GM12892 (cell line): Measurements from ENCODE around the gene DNAJB1.

Source experiments
- DNase-seq: peaks from one replicate; pipeline ENCODE4 v3.0.0; 2011; ENCODE audit not compliant: insufficient read length
- FAIRE-seq: peaks from 2 replicates; lab custom pipeline; 2011; peaks lifted over from hg19 to GRCh38; lab: Jason Lieb, UNC
- POLR2A ChIP-seq: IDR thresholded peaks from 2 replicates; pipeline ENCODE4 v1.6.1; 2011; ENCODE audit warnings: low read depth, low read length, control low read depth
- POLR2AphosphoS5 ChIP-seq: IDR thresholded peaks from 2 replicates; pipeline ENCODE4 v1.6.1; 2011; ENCODE audit warnings: low read depth, low read length, control low read depth
- TAF1 ChIP-seq: IDR thresholded peaks from 2 replicates; pipeline ENCODE4 v1.6.1; 2011; ENCODE audit warnings: low read depth, mild to moderate bottlenecking, control low read depth, low read length, borderline replicate concordance

Gene DNAJB1

DNA sequence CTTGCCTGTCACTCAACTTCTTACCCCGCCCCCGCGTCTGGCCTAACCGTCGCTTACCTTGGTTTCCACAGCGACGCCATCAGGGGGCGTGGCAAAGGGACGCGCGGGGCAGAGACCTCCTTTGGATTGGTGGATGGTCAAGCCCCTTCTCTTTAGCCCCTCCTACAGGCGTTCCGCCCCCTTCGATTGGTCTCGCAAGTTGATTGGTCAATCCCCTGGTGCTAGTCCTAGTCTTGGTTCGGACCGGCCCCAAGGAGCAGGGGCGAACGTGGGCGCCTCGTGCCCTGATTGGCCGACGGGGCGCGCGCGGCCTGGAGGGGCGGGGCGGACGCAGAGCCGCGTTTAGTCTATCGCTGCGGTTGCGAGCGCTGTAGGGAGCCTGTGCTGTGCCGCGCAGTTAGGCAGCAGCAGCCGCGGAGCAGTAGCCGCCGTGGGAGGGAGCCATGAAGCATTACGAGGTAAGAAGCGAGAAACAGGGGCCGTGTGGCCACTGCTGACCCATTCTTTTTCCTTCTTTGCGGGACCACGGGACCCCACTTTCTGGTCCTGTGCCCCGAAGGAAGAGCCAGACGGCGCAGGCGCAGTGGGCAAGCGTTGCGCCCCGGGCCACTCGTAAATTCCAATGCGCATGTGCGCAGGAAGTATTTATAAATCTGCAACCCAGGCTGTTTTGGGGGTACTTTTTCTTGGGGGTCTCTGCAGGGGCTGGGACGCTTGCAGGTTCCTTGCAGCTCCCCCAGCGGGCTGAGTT lies 11.2 kb upstream of the DNAJB1 start, which contains the start of gene TECR:
Gene TECR (plus strand): TSS at position 341 of the 751 bp plus-strand sequence. CDS start 103 bp downstream, at position 444.
- TF ChIP-seq TAF1: peak; percentile 90
- TF ChIP-seq POLR2A: peak; percentile 98
- TF ChIP-seq POLR2AphosphoS5: peak; percentile 97
- peak; percentile 90 for DNase-seq
- peak; percentile 96 for FAIRE-seq

DNA sequence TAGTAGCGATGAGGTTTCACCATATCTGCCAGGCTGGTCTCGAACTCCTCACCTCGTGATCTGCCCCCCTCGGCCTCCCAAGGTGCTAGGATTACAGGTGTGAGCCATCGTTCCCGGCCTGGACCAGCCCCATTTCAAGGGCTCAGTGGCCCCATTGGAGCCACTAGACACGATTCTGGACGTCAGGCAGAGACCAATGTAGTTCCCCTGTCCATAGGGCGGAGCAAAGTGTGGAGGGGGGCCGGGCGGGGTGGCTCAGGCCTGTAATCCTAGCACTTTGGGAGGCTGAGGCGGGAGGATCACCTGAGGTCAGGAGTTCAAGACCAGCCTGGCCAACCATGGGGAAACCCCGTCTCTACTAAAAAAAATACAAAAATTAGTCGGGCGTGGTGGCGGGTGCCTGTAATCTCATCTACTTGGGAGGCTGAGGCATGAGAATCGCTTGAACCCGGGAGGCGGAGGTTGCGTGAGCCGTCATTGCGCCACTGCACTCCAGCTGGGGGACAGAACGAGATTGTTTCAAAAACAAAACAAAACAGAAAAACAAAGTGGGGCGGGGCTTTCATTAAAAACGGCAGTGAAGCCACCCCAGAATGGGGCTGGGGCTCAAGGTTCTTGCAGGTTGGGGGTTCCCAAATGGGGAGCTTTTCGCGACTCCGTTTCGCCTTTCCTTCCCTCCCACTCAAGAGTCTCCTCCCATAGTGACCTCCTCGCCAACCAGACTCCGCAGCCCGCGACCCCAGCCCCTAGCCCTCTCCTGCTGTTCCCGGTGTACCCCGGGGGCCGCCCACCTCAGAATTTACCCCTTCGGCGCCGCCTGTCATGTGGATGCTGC lies 10.4 kb upstream of the DNAJB1 start:
- no peak for DNase-seq
- FAIRE-seq: no peak

GRCh38 chr19:14526423-14526822 lies 8.2 kb upstream of the DNAJB1 start:
- no peak for DNase-seq
- FAIRE-seq: no peak
- no peak for TF ChIP-seq POLR2A
- TF ChIP-seq TAF1: no peak
- no peak for TF ChIP-seq POLR2AphosphoS5

More for the DNA sequence above, 10.4 kb upstream of the DNAJB1 start:
- no peak for TF ChIP-seq TAF1
- no peak for TF ChIP-seq POLR2A
- no peak for TF ChIP-seq POLR2AphosphoS5

DNA sequence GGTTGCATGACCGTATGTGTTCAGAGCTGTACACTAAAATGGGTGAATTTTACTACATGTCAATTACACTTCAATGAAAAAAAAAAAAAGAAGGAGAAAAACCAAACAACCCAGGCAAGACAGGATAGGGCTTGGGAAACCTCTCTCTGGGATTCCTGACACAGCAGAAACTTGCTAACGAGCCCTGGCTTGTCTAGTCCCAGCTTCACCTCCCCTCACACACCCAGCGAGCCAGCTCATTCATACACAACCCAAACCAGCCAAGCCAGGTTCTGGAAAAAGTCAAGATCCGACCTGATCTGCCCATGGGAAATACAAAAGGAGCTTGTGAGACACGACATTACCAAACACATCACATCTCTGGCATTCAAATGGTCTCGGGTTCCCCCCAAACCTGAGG lies 7.5 kb upstream of the DNAJB1 start:
- TF ChIP-seq TAF1: no peak
- TF ChIP-seq POLR2A: no peak
- no peak for TF ChIP-seq POLR2AphosphoS5
- no peak for FAIRE-seq

DNA sequence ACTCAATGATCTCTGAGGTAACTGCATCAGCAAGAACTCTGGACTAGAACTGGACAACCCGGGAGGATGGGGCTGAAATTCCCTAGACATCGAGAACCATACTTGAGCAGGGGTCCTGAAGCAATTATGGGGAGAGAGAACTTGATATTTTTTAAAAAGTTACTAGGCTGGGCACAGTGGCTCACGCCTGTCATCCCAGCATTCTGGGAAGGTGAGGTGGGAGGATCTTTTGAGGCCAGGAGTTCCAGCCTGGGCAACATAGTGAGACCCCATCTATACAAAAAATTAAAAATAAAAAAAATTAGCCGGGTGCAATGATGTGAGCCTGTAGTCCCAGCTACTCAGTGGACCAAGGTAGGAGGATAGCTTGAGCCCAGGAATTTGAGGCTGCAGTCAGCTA lies 2.3 kb upstream of the DNAJB1 start:
- DNase-seq (no peak), FAIRE-seq (no peak)
- TF ChIP-seq POLR2A (no peak), POLR2AphosphoS5 (no peak), TAF1 (no peak)

More for the DNA sequence above, 7.5 kb upstream of the DNAJB1 start:
- no peak for DNase-seq

- FAIRE-seq: no peak
- no peak for TF ChIP-seq TAF1
- TF ChIP-seq POLR2A: no peak
- TF ChIP-seq POLR2AphosphoS5: no peak
- DNase-seq: no peak
Observed at GRCh38 chr19:14519860-14520407, 1.7 kb upstream of the DNAJB1 start.

- no peak for DNase-seq
- no peak for TF ChIP-seq POLR2A
- TF ChIP-seq TAF1: no peak
- no peak for TF ChIP-seq POLR2AphosphoS5
- FAIRE-seq: no peak
Observed at GRCh38 chr19:14519245-14519859, 1.2 kb upstream of the DNAJB1 start.

DNA sequence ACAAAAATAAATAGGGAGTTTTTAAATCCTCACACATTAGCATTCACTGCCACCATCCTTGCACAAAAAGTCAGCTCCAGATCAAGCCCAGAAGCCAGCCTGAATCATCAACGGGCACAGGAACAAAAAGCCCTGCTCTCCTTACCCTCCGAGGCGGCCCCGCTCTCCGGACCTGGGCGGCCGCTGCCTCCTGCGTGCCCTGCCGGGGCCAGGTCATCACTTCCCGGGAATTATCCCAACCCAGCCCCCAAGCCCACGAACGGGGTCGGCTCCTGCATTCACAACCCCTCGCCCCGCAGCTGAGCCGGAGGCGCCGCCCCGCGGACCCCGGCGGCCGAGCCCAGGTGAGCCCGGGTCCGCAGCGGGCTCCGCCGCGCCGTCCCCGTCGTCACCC lies 754 bp downstream of the DNAJB1 start:
- FAIRE-seq: no peak
- no peak for DNase-seq
- no peak for TF ChIP-seq POLR2AphosphoS5
- TF ChIP-seq POLR2A: no peak
- TF ChIP-seq TAF1: no peak

DNA sequence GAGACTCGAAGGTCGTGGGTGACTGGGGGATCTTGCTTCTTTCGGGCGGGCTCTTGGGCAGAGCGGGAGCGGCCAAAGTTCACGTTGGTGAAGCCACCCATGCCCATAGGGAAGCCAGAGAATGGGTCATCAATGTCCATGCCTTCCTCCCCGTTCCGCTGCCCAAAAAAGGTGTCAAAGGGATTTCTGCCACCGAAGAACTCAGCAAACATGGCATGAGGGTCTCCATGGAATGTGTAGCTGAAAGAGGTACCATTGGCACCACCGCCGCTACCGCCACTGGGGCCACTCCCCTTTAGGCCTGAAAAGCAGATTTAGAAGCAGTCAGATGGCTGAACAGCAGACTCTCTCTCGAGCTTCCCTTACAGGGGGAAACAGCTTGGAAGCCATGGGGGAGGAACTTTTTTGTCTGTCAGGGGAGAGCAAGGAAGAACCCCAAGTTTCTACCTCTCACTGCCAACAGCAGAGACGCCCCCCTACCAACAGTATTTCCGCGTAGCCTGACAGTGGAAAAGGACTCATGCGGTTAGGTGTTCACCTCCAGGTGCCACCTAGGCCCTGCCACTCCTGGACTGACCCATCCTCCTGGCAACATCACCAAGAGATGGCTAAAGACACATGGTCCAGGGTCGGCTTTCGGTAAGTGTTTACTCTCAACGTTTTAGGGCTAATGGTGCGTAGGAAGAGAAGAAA lies 1.3 kb downstream of the DNAJB1 start:
- DNase-seq (no peak), FAIRE-seq (no peak)
- TF ChIP-seq TAF1 (no peak), POLR2AphosphoS5 (no peak), POLR2A (no peak)

DNA sequence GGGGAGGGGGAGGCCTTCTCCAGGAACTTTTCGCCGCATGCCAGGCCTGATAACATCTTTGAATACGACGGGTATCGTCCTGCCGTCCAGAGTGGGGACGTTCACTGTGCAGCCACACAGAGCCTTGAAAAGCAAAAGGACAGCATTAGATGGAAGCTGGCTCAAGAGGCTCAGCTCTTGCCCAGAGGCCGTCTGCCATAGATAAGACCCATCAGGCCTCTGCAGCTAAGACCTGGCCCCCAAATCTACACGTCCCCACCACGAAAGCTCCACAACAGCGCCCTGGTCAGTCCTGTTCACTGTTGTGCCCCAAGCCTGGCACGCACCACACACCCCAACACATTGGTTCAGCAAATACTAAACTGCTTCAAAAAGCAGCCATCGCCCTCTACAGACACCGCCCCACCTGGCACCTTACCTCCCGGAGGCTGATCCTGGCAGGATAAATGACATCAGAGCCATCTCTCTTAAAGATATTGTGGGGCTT lies 2.1 kb downstream of the DNAJB1 start:
- TF ChIP-seq POLR2A: no peak
- TF ChIP-seq POLR2AphosphoS5: no peak
- TF ChIP-seq TAF1: no peak
- no peak for DNase-seq
- no peak for FAIRE-seq
